Gastroesophageal sphincter (tissue), 4 donors: Measurements from ENCODE around the gene LARP1B. TPM values are rescaled to one million over a fixed set of nuclear protein-coding genes. Genes with fewer than 3 reads are reported as not detected.
"Not testable (repeated sequence)": the region's sequence is repeated elsewhere in the genome, so short reads cannot be mapped to it uniquely, and the experiment has no call there.

Experiments
- ATAC-seq: fragments of 150-250 bp; one replicate; pipeline ENCODE4 v1.9.1; 2016; ENCODE audit warnings: mild to moderate bottlenecking, moderate library complexity
- H3K27ac ChIP-seq, 4 donors: fragments of 200-600 bp; sonication (generic) in 3 of 4; 1 replicate in 3 of 4; 2 replicates in 1 of 4; pipeline ENCODE4 v1.5.1; 2016 to 2019
- H3K27me3 ChIP-seq: fragments of 200-600 bp; sonication (generic); one replicate; pipeline ENCODE4 v1.5.1; 2019
- H3K36me3 ChIP-seq, 2 donors: fragments of 200-600 bp; sonication (generic); one replicate each; pipeline ENCODE4 v1.5.1; 2019; ENCODE audit warnings: control low read depth in 1 of 2
- H3K4me1 ChIP-seq, 3 donors: fragments of 200-600 bp; sonication (generic); 1 replicate in 2 of 3; 2 replicates in 1 of 3; pipeline ENCODE4 v1.5.1; 2016 to 2019; ENCODE audit warnings: control low read depth in 2 of 3
- H3K4me3 ChIP-seq, 2 donors: fragments of 200-600 bp; sonication (generic); one replicate each; pipeline ENCODE4 v1.5.1; 2019; ENCODE audit warnings: mild to moderate bottlenecking in 1 of 2, moderate library complexity in 1 of 2
- H3K9me3 ChIP-seq, 3 donors: fragments of 200-600 bp; sonication (generic); one replicate each; pipeline ENCODE4 v1.5.1; 2017 to 2019; ENCODE audit warnings: control low read depth in 2 of 3
- CTCF ChIP-seq, 4 experiments: fragments of 200-600 bp in 2 of 4; fragments of 450-650 bp in 2 of 4; sonication (generic) in 1 of 4; IDR thresholded peaks; one replicate each; pipeline ENCODE4 v1.5.1; 2017 to 2019; ENCODE audit warnings: antibody characterized with exemption in 4 of 4, mild to moderate bottlenecking in 2 of 4, moderate library complexity in 2 of 4
- EP300 ChIP-seq: sonication (generic); formaldehyde crosslinking; IDR thresholded peaks from one replicate; pipeline ENCODE4 v1.6.1; 2017; ENCODE audit warnings: antibody characterized with exemption, mild to moderate bottlenecking
- POLR2A ChIP-seq, 2 donors: fragments of 450-650 bp; IDR thresholded peaks; one replicate each; pipeline ENCODE4 v1.6.1; 2017; ENCODE audit warnings: antibody characterized with exemption in 2 of 2, mild to moderate bottlenecking in 2 of 2, moderate library complexity in 1 of 2
- POLR2AphosphoS5 ChIP-seq: sonication (generic); formaldehyde crosslinking; IDR thresholded peaks from one replicate; pipeline ENCODE4 v1.6.1; 2017; ENCODE audit warnings: antibody characterized with exemption
- WGBS, 2 donors: methylation state at CpG; one replicate each; pipeline ENCODE4 v1.1.5; 2018; ENCODE audit warnings: low coverage in 1 of 2; 5-methylcytosine and 5-hydroxymethylcytosine counted together
- total RNA-seq, 4 donors: library from RNA; depleted of rRNA; stranded (reverse); fragments of >200 nt; gene quantifications; one replicate each; pipeline ENCODE4 v1.1.0, GENCODE V29; 2016

The LARP1B gene
- total RNA-seq, 4 donors from 2014 or later = 18.5 to 33.2 (median 26.4) TPM

GRCh38 chr4:128256539-128256938 lies 195.4 kb downstream of the LARP1B start:
- Histone ChIP-seq H3K4me3 (no peak overlapping the region), H3K27me3 (no peaks in the 10 kb centered on the region), H3K27ac (no peak overlapping the region), H3K36me3 (no peaks in the 10 kb centered on the region), H3K4me1 (no peaks in the 10 kb centered on the region), H3K9me3 (no peaks in the 10 kb centered on the region)
- no peak for ATAC-seq
- WGBS, 2 donors = 27 to 50% methylated on average over 1 of the region's 1 CpG
- TF ChIP-seq CTCF (IDR thresholded peaks at IDR 0.05) = no peak
- TF ChIP-seq POLR2A (IDR thresholded peaks at IDR 0.05) = no peak
- TF ChIP-seq EP300 = no peak
- TF ChIP-seq POLR2AphosphoS5 = no peak

- ATAC-seq, H3K4me1 ChIP-seq, H3K27ac ChIP-seq, H3K4me3 ChIP-seq, H3K27me3 ChIP-seq, H3K9me3 ChIP-seq, H3K36me3 ChIP-seq: not testable (repeated sequence)
- 100% methylated on average over 1 to 2 of the region's 4 CpGs for WGBS, 2 donors
Observed at GRCh38 chr4:128258166-128258565, 197.1 kb downstream of the LARP1B start.

- WGBS, 2 donors = 49 to 70% methylated on average over 2 to 4 of the region's 5 CpGs
- H3K9me3 ChIP-seq, ATAC-seq, H3K4me3 ChIP-seq, H3K27ac ChIP-seq, H3K27me3 ChIP-seq, H3K36me3 ChIP-seq, H3K4me1 ChIP-seq: not testable (repeated sequence)
Observed at GRCh38 chr4:128259889-128260288, 198.8 kb downstream of the LARP1B start.

Other genes starting within 250 kb of the LARP1B start
- 1 to 10 TPM in 1 of 4 donors, under 1 TPM in 2, not detected in 1; 0.67 to 6.8 (median 0.69) TPM for gene PLK4, start 180.4 kb upstream of the LARP1B start, total RNA-seq
- gene MFSD8, start 96.1 kb upstream of the LARP1B start, total RNA-seq = 10 to 100 TPM; 11.4 to 55.4 (median 30.5) TPM
- gene ABHD18, start 95.9 kb upstream of the LARP1B start, total RNA-seq = 1 to 10 TPM; 6.5 to 10.0 (median 8.4) TPM
- 10 to 100 TPM; 47.3 to 79.2 (median 64.7) TPM for gene PGRMC2, start 226.5 kb downstream of the LARP1B start, total RNA-seq